ENCODE data around the gene TSNAXIP1.
A peak's percentile ranks its signal among the peaks of the same experiment; 100 is the strongest.

TSNAXIP1 gene, protein sequence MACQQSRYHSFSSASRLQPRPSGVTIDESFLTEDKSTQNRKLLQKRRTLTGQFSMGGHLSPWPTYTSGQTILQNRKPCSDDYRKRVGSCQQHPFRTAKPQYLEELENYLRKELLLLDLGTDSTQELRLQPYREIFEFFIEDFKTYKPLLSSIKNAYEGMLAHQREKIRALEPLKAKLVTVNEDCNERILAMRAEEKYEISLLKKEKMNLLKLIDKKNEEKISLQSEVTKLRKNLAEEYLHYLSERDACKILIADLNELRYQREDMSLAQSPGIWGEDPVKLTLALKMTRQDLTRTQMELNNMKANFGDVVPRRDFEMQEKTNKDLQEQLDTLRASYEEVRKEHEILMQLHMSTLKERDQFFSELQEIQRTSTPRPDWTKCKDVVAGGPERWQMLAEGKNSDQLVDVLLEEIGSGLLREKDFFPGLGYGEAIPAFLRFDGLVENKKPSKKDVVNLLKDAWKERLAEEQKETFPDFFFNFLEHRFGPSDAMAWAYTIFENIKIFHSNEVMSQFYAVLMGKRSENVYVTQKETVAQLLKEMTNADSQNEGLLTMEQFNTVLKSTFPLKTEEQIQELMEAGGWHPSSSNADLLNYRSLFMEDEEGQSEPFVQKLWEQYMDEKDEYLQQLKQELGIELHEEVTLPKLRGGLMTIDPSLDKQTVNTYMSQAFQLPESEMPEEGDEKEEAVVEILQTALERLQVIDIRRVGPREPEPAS

DNA sequence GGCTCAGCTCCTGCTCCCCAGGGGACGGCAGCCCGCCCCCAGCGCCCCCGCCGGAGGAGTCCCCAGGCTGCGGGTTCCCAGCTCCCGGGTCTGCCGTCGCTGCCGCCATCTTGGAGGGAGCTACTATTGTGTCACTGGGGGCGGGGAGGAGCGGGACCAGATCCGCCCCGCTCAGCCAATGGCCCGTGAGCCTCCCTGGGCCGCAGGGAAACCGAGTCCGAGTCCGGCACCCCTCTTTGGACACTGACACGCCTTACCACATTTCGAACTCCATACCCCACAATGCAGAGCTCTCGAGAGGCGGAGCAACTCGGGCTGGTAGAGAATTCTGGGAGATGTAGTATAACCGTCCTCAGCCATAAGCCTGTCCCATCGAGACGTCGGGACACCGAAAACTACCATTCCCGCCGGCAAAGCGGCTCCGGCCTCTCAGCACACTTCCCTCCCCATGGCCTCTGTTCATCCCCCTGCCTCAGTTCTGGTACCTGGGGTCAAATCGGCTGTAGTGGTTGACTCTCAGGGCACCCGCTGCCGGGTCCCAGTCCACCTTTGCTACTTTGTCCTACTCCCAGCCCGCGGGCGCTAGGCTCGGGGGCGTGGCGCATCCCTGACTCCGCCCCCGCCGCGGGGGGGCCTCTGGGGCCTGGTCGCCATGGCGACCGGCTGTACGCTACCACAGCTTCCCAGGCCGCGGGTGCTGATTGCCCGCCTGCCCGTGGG is at the start of gene TSNAXIP1, which contains the start of gene RANBP10:
Gene TSNAXIP1 (plus strand): TSS at position 462 of the 720 bp plus-strand sequence. CDS start 261 bp downstream, outside the sequence.
Gene RANBP10 (minus strand): TSS at position 133 of the 720 bp plus-strand sequence. CDS start 24 bp downstream, at position 109.
- peak; percentile 89 to 95 for DNase-seq (ENCODE audit: low read depth in 2 of 2)

DNA sequence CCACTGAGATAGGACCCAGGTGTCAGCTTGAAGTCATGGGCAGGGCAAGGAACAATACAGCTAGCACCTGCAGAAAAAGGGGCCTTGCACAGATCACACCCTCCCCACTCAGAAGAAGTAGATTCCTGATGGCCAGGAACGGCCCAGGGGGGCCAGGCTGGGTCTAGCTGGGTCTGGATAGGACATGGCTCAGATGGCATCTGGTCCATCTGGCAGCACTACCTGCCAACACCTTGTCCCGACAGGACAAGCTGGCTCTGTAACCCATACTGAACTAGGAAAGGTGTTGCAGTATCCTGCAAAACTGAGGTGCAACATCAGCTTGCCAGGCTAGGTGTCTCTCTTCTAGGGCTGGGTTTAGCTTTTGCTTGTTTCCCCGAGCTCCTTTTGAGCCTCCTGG is 48.7 kb upstream of the TSNAXIP1 start:
- no peak for DNase-seq (ENCODE audit: low read depth in 2 of 2)

DNA sequence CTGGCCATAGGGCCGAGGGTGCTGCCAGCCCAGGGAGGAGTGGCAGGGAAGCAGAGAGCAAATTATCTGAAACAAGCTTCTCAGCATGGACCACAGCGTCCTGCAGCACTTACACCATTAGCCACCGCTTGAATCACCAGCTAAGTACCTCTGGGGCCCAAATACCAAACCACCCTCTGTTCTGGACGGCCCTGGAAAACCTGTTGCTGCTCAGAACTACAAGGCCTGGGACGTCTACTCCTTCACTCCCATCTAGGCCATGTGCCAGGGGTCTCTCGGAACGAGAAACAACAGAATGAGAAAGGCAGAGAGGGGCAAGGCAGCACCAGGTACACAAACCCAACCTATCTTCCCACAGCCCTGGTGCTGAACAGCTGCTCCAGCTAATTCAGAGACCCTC is 47.7 kb upstream of the TSNAXIP1 start:
- DNase-seq (ENCODE audit: low read depth in 2 of 2), result no peak

DNA sequence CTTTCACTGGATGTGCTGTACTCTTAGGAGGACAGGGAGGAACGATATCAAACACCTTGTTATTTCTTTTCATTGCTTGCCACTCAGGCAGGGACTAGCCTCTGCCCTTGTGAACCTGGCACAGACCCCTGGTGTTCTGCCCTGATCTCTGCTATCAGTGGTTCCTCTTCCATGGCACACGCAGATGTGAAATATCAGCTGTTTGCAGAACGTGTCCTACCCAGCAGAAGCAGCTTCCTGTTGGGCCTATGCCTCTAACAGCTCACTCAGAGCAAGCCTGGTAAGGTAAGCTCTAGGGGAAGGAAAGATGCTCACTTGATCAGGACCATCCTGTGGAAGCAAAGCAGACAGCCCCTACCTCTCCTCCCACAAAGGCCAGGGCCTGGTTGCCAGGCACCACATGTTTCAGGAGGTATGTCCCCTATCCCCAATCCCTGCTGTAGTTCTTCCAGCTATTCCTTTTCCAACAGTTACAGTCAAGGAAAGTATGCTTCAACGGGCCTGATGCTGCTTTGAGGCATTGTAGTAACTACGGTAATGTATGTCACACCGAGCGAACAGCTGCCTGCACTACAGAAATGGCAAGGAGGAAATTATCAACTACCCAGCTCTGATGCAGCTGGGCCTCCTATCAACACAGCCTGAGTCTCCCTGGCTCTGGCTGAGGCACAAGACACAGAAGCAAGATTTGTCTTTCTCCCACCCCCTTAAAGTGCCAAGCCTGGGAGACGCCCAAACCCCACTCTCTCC is 46.3 kb upstream of the TSNAXIP1 start:
- DNase-seq (ENCODE audit: low read depth in 2 of 2), result no peak

DNA sequence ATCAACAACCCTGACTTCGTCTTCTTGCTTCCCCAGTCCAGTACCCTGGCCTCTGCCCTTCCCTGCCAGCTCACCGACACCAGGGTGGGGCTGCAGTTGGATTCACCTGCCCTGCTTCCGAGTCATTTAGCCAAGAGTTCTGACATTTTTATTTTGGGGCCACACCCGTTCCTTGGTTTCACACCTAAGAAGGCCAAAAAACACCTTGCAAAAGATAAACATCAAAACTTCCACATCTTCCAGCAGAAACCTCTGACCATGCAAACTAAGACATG is 45.8 kb upstream of the TSNAXIP1 start:
- DNase-seq (ENCODE audit: low read depth in 2 of 2), result no peak

DNA sequence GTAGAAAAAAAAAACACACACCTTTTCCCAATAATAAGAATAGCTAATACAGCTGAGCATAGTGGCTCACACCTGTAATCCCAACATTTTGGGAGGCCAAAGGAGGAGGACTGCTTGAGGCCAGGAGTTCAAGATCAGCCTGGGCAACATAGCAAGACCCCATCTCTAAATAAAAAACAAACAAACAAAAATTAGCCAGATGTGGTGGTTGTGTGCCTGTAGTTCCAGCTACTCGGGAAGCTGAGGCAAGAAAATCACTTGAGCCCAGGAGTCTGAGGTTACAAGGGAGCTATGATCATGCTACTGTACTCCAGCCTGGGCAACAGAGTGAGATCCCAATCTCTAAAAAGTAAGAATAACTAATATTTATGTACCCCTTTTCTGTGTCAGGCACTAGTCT is 44.8 kb upstream of the TSNAXIP1 start:
- no peak for DNase-seq (ENCODE audit: low read depth in 2 of 2)

DNA sequence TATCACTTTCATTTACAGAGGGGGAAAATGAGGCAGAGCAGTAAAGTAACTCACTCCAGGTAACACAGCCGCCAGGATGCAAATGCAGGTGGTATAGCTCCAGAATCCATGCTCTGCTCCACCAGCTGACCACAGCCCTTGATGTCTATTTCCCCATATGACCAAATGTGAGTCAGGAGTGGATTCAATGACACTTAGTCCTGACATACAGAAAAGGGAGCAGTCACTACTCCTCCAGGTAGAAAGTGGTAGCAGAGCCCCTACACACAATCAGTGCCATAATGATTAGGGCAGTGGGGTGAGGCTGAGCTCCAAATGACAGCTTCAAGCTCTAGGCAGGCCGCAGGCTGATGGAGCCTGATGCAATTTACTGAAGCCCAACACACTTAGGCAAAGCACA is 44.3 kb upstream of the TSNAXIP1 start:
- DNase-seq (ENCODE audit: low read depth in 2 of 2), result no peak

DNA sequence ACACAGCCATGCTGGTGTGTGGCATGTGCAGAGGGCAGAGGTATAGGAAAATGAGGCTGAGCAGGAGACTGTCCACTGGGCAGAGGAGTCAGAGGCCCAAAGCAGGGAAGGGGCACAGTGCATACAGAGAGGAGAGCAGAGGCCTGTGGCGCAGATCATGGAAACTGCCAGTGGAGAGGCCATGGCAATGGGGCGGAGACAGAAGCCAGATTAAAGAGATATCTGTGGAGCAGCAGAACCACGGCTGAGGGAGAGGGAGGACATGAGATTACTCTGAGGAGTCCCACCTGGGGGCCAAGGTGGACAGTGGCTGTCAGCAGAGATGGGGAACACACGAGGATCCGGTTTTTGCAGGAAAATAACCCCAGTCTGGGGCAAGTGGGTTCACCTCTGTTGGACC is 43.6 kb upstream of the TSNAXIP1 start:
- DNase-seq (ENCODE audit: low read depth in 2 of 2), result no peak

DNA sequence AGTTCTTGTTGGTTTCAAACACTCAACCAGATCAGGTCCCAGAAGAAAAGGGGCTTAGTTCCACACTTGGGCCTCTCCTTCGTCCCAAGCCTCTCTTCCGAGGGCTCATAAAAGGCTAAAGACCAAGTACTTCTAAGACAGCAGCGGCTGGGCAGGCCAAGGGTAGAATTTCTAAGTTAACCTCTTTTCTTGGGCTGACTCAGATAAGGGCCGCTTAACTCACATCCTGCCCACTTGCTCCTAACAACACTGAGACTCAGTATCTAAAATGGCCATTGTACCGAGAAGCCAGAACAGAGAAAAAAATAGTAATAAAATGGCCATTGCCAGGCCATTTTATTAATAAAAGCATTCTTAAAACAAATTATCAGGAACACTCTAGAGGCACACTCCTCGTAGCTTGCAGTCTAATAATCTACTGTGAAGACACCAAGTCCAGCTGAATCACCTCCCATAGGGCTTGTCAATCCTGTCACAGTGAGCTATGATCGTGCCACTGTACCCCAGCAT is 42.5 kb upstream of the TSNAXIP1 start:
- DNase-seq (ENCODE audit: low read depth in 2 of 2), result no peak

DNA sequence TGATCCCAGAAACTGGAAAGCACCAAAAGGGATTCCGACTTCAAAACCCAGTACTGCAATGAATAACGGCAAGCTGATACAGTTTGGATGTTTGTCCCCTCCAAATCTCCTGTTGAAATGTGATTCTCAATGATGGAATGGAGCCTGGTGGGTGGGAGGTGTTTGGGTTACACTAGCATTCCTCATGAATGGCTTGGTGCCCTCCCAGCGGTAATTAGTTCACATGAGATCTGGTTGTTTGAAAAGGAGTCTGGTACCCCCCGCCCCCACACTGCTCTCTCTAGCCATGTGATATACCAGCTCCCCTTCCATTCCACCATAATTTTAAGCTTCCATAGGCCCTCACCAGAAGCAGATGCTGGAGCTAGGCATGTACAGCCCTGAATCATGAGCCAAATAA is 40.4 kb upstream of the TSNAXIP1 start:
- DNase-seq (ENCODE audit: low read depth in 2 of 2), result no peak

DNA sequence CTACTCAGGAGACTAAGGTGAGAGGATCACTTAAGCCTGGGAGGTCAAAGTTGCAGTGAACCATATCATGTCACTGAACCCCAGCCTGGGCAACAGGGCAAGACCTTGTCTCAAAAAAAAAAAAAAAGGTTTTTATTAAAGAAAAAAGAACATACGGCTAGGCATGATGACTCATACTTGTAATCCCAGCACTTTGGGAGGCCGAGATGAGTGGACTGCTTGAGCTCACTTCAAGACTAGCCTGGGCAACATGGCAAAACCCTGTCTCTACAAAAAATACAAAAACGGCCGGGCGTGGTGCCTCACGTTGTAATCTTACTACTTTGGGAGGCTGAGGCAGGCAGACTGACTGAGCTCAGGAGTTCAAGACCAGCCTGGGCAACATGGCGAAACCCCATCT is 38.7 kb upstream of the TSNAXIP1 start:
- DNase-seq (ENCODE audit: low read depth in 2 of 2), result no peak

DNA sequence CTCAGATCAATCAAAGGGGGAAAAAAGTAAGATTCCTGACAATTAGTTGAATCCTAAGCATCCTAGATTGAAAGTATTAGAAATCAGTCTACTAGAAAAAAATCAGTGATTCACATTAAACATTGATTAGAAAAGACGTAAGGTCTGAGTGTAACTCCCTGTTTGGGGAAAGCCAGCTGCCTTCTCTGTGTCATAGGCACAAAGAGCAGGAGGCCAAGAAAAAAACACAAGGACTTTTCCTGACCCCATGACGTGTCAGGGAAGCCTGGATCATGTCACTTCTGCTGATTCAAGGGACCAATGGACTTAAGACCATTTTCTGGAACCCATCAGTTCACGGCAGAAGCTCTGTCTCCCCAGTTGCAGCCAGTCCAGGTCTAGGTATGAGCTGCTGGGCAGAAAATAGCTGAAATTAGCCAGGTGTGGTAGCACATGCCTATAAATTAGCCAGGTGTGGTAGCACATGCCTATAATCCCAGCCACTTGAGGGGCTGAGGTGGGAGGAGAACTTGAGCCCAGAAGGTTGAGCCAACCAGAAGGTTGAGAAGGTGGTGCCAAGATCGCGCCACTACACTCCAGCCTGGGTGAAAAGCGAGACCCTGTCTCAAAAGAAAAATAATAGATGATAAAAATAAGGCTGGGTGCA is 36.2 kb upstream of the TSNAXIP1 start:
- no peak for DNase-seq (ENCODE audit: low read depth in 2 of 2)

DNA sequence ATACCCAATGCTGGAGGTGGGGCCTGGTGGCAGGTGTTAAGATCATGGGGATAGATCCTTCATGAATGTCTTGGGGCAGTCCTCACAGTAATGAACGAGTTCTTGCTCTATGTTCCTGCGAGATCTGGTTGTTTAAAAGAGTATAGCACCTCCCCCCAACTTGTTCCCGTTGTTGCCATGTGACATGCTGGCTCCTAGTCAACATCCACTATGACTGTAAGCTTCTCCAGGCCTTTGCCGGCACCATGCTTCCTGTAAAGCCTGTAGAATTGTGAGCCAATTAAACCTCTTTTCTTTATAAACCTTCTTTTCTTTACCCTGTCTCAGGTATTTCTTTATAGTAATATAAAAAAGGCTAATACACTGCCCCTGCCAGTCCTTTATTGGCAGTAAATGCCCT is 33.6 kb upstream of the TSNAXIP1 start:
- no peak for DNase-seq (ENCODE audit: low read depth in 2 of 2)

DNA sequence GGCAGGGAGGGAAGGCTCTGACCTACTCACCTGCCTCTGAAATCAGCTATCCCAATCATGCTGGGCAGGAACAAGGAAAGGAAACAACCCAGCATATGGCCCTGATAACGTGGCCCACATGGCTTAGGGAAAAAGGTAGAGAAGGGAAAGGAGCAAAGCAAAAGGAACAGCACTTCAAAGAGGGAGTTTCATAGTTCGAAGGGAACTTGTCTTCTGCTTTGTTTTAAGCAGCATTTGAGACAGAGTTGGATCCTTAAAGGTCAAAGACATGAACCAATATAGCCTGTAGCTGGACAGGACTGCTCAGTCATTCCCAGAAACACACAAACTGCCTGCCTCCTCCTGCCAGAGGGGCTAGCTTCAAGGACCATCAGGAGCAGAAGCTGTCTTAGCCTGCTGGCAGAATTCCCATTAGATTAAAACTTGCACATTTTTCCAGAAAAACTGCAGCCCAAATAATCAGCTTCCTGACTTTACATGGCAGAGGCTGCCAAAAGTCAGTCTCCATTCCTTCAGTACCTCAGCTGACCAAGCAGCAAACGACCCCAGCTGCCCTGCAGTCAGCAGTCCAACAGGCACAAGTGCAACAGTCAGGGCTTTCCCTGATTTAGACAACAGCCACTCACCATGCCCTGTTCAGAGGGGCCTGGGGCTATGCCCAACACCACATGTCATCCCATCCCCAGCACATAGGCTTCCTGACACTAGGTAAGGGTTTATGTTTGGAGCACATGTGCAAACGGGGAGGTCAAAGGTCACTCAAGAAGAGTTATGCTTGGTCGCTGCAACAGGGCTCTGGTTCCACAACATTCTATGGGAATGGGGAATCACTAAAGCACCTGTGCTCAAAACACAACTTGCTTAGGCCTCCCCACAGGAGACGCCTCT is 32.9 kb upstream of the TSNAXIP1 start:
- DNase-seq (ENCODE audit: low read depth in 2 of 2), result no peak

DNA sequence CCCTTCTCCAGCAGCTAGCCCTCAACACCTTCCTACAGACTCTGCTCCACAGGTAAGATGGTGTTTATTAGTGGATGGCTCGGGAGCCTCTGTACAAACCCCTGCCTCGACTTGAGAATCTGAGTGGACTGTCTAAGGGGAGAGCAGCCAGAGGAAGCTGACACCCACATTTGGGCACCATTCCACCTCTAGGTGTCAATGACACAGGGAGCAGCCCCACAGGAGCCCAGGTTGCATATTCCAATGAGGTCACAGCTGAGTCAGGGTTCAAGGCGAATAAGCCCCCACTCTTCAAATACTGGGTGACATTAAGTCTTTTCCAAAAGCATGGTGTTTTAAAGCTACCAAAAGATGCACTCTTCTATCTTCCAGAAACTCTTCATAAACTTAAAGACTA is 32.2 kb upstream of the TSNAXIP1 start:
- DNase-seq (ENCODE audit: low read depth in 2 of 2), result no peak

DNA sequence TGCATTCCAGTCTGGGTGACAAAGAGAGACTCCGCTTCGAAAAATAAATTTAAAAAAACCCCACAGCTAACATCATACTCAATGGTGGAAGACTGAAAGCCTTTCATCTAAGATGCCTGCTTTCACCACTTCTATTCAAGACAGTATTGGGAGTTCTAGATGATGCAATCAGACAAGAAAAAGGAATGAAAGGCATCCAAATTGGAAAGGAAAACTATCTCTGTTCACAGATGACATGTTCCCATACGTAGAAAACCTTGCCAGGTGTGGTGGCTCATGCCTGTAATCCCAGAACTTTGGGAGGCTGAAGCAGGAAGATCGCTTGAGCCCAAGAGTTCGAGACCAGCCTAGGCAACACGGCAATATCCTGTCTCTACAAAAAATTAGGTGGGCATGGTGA is 31.4 kb upstream of the TSNAXIP1 start:
- DNase-seq (ENCODE audit: low read depth in 2 of 2), result no peak

DNA sequence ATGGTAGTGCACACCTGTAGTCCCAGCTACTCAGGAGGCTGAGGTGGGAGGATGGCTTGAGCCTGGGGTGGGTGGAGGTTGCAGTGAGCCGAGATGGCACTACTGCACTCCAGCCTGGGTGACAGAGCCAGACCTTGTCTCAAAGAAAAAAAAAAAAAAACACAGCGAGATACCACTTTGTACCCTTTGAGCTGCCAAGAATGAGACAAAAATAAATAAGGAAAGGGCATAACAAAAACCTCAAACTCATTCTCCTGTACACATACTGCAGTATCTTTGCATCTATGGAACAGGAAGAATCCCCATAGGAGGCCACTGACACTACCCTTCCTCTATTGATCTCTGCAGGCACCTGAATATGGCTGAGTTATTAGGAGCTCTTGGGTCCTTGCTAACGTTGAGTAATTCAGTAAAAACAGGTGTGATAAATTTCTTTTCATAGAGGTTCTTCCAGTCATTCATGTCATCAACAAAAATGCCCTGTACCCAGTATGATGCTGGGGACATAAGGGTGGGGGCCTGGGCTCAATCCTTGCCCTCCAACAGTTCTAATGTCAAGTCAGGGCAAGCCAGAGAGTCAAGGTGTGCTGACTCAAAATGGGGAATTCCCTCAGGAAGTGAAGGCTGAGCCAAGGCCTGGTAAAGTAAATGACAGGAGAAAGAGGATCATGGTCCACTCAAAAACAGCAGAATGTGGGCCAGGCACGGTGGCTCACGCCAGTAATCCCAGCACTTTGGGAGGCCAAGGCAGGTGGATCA is 27.3 kb upstream of the TSNAXIP1 start:
- DNase-seq (ENCODE audit: low read depth in 2 of 2), result no peak

DNA sequence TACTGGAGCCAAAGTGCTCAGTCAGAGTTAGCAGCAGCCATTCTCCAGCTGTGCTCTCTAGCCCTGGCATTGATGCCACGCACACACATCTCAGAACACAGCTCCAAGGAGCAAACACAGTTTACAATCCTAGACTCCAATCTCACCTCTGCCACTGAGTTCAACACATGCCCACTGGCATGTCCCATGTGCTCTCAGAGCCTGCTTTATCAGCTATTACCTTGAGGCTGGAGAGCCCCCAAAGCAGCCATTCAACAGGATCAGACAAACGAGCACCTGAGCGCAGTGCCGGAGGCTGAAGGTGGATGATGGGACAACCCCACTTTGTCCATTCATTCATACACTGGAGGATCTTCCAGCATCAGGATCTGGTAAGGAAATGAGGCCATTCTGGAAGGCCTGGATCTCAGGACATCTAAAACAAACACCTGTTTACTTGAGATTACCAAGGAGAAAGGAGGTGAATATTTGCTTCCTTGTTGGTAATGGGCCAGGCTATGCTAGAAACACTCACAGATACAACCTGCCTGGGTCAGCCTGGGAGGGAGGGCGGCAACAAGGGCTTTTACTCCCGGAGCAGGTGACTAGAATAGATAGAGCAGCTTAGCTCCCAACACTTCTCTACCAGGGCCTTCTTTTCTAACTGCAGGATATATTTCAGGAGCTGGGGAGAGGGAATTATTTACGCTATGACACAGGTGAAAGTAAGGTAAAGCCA is 25.7 kb upstream of the TSNAXIP1 start:
- no peak for DNase-seq (ENCODE audit: low read depth in 2 of 2)

DNA sequence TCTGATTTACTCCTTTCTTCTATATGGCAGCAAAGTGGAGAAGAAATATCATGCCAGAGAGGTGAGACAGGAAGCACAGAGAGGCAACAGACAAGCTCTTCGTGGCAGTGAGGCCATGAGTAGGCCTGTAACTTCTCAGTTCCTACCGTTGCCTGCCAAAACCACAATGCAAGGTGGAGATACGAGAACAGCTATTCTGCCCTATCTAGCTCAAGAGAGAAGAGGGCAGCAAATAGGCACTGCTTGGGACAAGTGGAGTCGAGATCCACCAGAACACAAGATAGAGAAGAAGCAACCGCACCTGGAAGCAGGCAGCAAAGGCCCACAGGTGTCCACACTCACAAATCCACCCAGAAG is 25.1 kb upstream of the TSNAXIP1 start:
- no peak for DNase-seq (ENCODE audit: low read depth in 2 of 2)

Data from stimulated activated CD4-positive, alpha-beta T cell treated with anti-CD3 and anti-CD28 coated beads, Interleukin-4, amount 100 ng/mL, for 48 hours (primary cell).